Type B pancreatic cell (in vitro differentiated cells): ENCODE results near the gene NIPBL. TPM values are rescaled to one million over a fixed set of nuclear protein-coding genes. Genes with fewer than 3 reads are reported as not detected.

Experiments used
- DNase-seq: peaks from one replicate; pipeline ENCODE4 v3.0.0; 2021; ENCODE audit warnings: mixed read lengths; ENCODE audit not compliant: unreplicated experiment; ENCODE audit errors: extremely low spot score
- H3K27ac Mint-ChIP-seq: 2 replicates; pipeline ENCODE4 v1.8.0; 2021; ENCODE audit warnings: mild to moderate bottlenecking, mixed read lengths
- H3K27me3 Mint-ChIP-seq: 2 replicates; pipeline ENCODE4 v1.8.0; 2021; ENCODE audit warnings: mixed read lengths
- H3K36me3 Mint-ChIP-seq: 2 replicates; pipeline ENCODE4 v1.8.0; 2021; ENCODE audit warnings: mixed read lengths
- H3K4me1 Mint-ChIP-seq: one replicate; pipeline ENCODE4 v1.8.0; 2021; ENCODE audit warnings: mixed read lengths; ENCODE audit not compliant: unreplicated experiment
- H3K4me3 Mint-ChIP-seq: 2 replicates; pipeline ENCODE4 v1.8.0; 2021; ENCODE audit warnings: mild to moderate bottlenecking, mixed read lengths
- H3K9me3 Mint-ChIP-seq: 2 replicates; pipeline ENCODE4 v1.8.0; 2021; ENCODE audit warnings: mixed read lengths
- total RNA-seq: library from RNA; stranded (reverse); gene quantifications from 2 replicates; pipeline ENCODE4 v1.2.1, GENCODE V29; 2021; ENCODE audit warnings: low replicate concordance
- TF ChIP-seq, protein P1 (sequence below): fragments of 200-600 bp; sonication (generic); conservative IDR thresholded peaks from 2 replicates; pipeline ENCODE4 v1.5.0; 2021; ENCODE audit warnings: antibody characterized with exemption, mild to moderate bottlenecking

Gene NIPBL
- total RNA-seq, 1 donor from 2014 or later = 65.7 TPM

DNA sequence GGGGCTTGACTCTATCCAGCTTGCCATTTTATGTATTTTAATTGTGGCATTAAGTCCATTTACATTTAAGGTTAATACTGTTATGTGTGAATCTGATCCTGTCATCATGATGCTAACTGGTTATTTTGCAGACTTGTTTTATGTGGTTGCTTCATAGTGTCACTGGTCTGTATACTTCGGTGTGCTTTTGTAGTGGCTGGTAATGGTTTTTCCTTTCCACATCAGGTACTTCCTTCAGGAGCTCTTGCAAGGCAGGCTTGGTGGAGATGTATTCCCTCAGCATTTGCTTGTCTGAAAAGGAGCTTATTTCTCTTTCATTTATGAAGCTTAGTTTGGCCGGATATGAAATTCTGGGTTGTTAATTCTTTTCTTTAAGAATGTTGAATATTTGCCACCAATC lies 226.7 kb downstream of the NIPBL start:
- no peak for DNase-seq
- peaks cover 5% of the 10 kb centered on the region for H3K9me3 Mint-ChIP-seq
- TF ChIP-seq, protein P1, sequence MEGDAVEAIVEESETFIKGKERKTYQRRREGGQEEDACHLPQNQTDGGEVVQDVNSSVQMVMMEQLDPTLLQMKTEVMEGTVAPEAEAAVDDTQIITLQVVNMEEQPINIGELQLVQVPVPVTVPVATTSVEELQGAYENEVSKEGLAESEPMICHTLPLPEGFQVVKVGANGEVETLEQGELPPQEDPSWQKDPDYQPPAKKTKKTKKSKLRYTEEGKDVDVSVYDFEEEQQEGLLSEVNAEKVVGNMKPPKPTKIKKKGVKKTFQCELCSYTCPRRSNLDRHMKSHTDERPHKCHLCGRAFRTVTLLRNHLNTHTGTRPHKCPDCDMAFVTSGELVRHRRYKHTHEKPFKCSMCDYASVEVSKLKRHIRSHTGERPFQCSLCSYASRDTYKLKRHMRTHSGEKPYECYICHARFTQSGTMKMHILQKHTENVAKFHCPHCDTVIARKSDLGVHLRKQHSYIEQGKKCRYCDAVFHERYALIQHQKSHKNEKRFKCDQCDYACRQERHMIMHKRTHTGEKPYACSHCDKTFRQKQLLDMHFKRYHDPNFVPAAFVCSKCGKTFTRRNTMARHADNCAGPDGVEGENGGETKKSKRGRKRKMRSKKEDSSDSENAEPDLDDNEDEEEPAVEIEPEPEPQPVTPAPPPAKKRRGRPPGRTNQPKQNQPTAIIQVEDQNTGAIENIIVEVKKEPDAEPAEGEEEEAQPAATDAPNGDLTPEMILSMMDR = no peak
- H3K36me3 Mint-ChIP-seq = peaks cover 60% of the 10 kb centered on the region
- H3K4me1 Mint-ChIP-seq = no peaks in the 10 kb centered on the region
- no peak overlapping the region for H3K4me3 Mint-ChIP-seq
- no peaks in the 10 kb centered on the region for H3K27me3 Mint-ChIP-seq
- no peak overlapping the region for H3K27ac Mint-ChIP-seq

DNA sequence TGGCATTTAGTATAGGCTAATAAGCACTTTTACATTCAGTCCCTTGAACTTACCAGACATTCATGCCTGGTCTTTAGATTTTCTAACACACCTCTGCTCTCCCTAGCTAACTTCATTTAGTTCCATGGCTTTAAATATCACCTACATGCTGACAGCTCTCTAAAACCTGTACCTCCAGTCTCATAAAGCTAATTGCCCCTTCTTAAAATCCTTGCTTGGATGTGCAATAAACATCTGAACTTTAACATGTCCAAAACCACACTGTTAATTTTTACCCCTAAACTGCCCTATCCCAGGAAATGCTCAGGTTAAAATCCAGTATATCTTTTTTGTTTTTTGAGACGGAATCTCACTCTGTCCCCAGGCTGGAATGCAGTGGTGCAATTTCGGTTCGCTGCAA lies 232.8 kb downstream of the NIPBL start:
- Mint-ChIP-seq H3K4me1 (no peaks in the 10 kb centered on the region), H3K36me3 (peaks cover 41% of the 10 kb centered on the region), H3K27me3 (no peaks in the 10 kb centered on the region), H3K27ac (no peak overlapping the region), H3K9me3 (no peaks in the 10 kb centered on the region), H3K4me3 (no peak overlapping the region)
- TF ChIP-seq, protein P1 = no peak
- no peak for DNase-seq

DNA sequence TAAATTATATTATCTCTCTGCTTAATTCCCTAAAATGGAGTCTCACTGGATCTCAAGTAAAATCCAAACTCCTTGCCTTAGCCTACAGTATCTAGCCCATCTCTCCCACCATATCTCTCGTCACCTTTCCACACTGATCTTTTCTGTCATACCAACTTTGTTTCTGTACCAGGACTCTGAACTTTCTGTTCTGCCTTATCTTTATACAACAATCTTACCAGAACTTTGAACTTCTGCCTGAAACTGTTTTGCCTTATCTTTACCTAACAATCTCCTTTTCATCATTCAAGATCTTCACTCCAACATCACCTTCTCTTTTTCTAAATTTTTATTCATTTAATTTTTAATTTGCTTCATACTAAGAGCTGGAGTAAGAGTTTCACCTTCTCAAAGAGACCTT lies 233.6 kb downstream of the NIPBL start:
- no peaks in the 10 kb centered on the region for H3K9me3 Mint-ChIP-seq
- H3K36me3 Mint-ChIP-seq = peaks cover 41% of the 10 kb centered on the region
- H3K4me1 Mint-ChIP-seq = no peaks in the 10 kb centered on the region

DNA sequence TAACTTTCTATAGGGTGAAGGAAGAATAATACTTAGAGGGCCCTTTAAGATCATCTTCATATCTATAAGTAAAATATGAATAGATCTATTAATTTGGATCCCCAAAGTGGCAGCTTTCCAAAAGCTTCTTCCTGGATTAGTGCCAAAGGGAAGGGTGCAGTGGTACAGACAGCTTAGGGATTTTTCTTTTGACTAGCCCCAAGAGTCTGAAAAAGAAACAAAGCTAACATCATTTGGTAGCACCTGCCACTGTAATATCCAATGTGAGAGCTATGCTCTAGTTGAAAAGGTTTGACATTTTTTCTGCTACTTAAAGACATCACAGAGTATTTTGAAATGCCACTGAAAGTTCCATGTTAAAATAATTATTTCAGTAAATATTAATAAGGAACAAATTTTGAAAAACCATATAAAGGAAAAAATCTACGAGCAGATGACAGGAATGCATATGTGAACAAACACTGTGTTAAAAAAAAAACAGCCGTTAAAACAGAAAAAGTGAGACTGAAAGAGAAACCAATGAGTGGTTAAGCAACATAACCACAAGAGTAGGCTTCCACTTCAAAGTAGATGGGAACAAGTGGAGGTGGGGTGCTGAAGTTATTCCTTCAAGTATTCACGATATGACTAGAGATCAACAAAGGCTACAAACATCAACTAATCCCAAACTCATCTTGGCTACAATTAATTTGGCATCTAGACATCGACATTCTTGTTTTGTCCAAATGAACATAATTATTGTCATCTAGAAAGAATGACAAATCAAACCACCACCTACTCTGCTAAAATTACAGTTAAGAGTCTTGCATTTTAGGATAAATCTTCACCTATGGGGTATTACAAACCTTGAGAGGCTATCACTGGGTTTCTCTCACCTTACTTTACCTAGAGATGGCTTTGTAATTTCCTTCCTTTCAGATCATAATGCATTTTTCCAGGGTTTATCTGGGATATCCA lies 235.1 kb downstream of the NIPBL start:
- TF ChIP-seq, protein P1 = no peak
- Mint-ChIP-seq H3K27ac (no peak overlapping the region), H3K4me1 (no peaks in the 10 kb centered on the region), H3K27me3 (no peaks in the 10 kb centered on the region), H3K9me3 (no peaks in the 10 kb centered on the region), H3K36me3 (peaks cover 38% of the 10 kb centered on the region), H3K4me3 (no peak overlapping the region)
- no peak for DNase-seq

More for the DNA sequence above, 233.6 kb downstream of the NIPBL start:
- no peak for DNase-seq
- H3K27me3 Mint-ChIP-seq = no peaks in the 10 kb centered on the region
- H3K4me3 Mint-ChIP-seq = no peak overlapping the region
- H3K27ac Mint-ChIP-seq = no peak overlapping the region
- TF ChIP-seq, protein P1 = no peak

DNA sequence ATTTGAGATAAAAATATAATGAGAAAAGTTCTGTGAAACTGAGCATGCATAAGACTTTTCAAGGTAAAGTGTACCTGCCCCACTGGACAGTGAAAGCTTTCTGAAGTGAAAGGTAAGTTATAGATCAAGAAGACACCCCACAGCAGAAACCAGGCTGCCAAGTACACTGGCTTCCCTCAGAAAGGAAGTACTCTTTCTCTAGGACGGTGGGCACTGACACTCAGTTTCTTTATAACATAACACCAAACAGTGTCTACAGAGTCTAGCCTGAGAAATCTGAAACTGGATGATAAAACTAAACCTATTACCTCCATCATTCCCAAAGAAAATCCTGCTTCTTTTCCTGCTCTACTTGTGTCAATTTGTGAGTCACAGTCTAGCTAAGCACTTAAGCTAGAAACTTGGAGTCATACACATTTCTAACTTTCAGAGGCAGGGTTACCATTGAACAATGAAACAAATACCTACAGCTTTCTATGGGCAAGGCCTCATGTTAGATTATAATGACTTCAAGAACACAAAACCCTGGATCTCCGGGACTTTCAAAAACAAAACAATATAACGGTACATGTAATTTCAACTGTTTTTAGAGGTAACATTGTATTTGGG lies 235.9 kb downstream of the NIPBL start:
- Mint-ChIP-seq H3K27ac (no peak overlapping the region), H3K4me1 (no peaks in the 10 kb centered on the region), H3K4me3 (no peak overlapping the region), H3K9me3 (no peaks in the 10 kb centered on the region), H3K27me3 (no peaks in the 10 kb centered on the region), H3K36me3 (peaks cover 38% of the 10 kb centered on the region)
- TF ChIP-seq, protein P1 = no peak
- DNase-seq = no peak
